GM18951 (cell line): ENCODE measurements around the gene ZNF511.
"Not testable (repeated sequence)": the region's sequence is repeated elsewhere in the genome, so short reads cannot be mapped to it uniquely, and the experiment has no call there.

Experiments
- POLR2A ChIP-seq: IDR thresholded peaks from 4 replicates; pipeline ENCODE4 v1.6.1; 2011; ENCODE audit warnings: mild to moderate bottlenecking; ENCODE audit not compliant: insufficient read length, insufficient read depth; ENCODE audit errors: extremely low read depth
- in situ Hi-C: fragments of 300-500 bp; cut with MboI; formaldehyde crosslinking; loops from one replicate; pipeline ENCODE4 v1.12.0; 2022; ENCODE audit warnings: low sequenced_read_pairs, mixed read lengths, inconsistent platforms; ENCODE audit not compliant: unreplicated experiment

ZNF511 gene

GRCh38 chr10:133308421-133309099, at the start of gene ZNF511, which contains the start of gene TUBGCP2:
ZNF511 (plus strand) TSS chr10:133308914; CDS start chr10:133308944, 30 bp downstream.
TUBGCP2 (minus strand) TSS chr10:133308872; CDS start chr10:133302941, 5,931 bp downstream.
- TF ChIP-seq POLR2A = peak; percentile 80
- in situ Hi-C loops = no loop called here

GRCh38 chr10:133259602-133259989, 49.1 kb upstream of the ZNF511 start:
- in situ Hi-C loops = no loop called here

GRCh38 chr10:133260895-133261725, 47.6 kb upstream of the ZNF511 start:
- no peak for TF ChIP-seq POLR2A
- in situ Hi-C loops = no loop called here

More at GRCh38 chr10:133259602-133259989, 49.1 kb upstream of the ZNF511 start:
- TF ChIP-seq POLR2A = no peak

- peak; percentile 67 for TF ChIP-seq POLR2A
- in situ Hi-C loops = no loop called here
Measured at GRCh38 chr10:133261726-133262325, 46.9 kb upstream of the ZNF511 start.

GRCh38 chr10:133262696-133263095, 46.0 kb upstream of the ZNF511 start:
- in situ Hi-C loops = no loop called here
- TF ChIP-seq POLR2A = peak; percentile 10

- in situ Hi-C loops = no loop called here
- no peak for TF ChIP-seq POLR2A
Measured at GRCh38 chr10:133263674-133264073, 45.0 kb upstream of the ZNF511 start.

GRCh38 chr10:133264461-133264860, 44.3 kb upstream of the ZNF511 start:
- TF ChIP-seq POLR2A = no peak
- in situ Hi-C loops = no loop called here

- in situ Hi-C loops = not testable (repeated sequence)
Measured at GRCh38 chr10:133265052-133265451, 43.7 kb upstream of the ZNF511 start.

GRCh38 chr10:133266056-133266795, 42.5 kb upstream of the ZNF511 start:
- in situ Hi-C loops = no loop called here
- no peak for TF ChIP-seq POLR2A

GRCh38 chr10:133267293-133267692, 41.4 kb upstream of the ZNF511 start:
- in situ Hi-C loops = no loop called here
- no peak for TF ChIP-seq POLR2A

- TF ChIP-seq POLR2A = no peak
- in situ Hi-C loops = no loop called here
Measured at GRCh38 chr10:133267829-133268228, 40.9 kb upstream of the ZNF511 start.

- in situ Hi-C loops = no loop called here
- TF ChIP-seq POLR2A = no peak
Measured at GRCh38 chr10:133268532-133268931, 40.2 kb upstream of the ZNF511 start.

GRCh38 chr10:133269367-133269766, 39.3 kb upstream of the ZNF511 start:
- in situ Hi-C loops = no loop called here
- TF ChIP-seq POLR2A = no peak
